PFSK-1 (cell line): ENCODE data around the gene HS3ST4.

Experiments used
- POLR2AphosphoS5 ChIP-seq: IDR thresholded peaks from 2 replicates; pipeline ENCODE4 v1.6.1; 2012; ENCODE audit warnings: low read depth, mild to moderate bottlenecking, control low read depth, low read length, moderate library complexity
- SIN3A ChIP-seq: IDR thresholded peaks from 2 replicates; pipeline ENCODE4 v1.6.1; 2012; ENCODE audit warnings: mild to moderate bottlenecking, low read length, moderate library complexity, borderline replicate concordance; ENCODE audit not compliant: insufficient read depth
- TAF1 ChIP-seq: IDR thresholded peaks from 2 replicates; pipeline ENCODE4 v1.6.1; 2012; ENCODE audit warnings: low read length, control low read depth, borderline replicate concordance; ENCODE audit not compliant: insufficient read depth

GRCh38 chr16:25716186-25716585 is 24.4 kb downstream of the HS3ST4 start:
- TF ChIP-seq POLR2AphosphoS5 (no peak), TAF1 (no peak), SIN3A (no peak)
